ENCODE results near the gene PDE4B.

The PDE4B gene

GRCh38 chr1:66231217-66231616 lies 438.5 kb downstream of the PDE4B start:
- DNase-seq (ENCODE audit: low read depth in 2 of 2, low spot score in 1 of 2): no peak

GRCh38 chr1:66231681-66232463 lies 439.2 kb downstream of the PDE4B start:
- no peak for DNase-seq (ENCODE audit: low read depth in 2 of 2, low spot score in 1 of 2)

- DNase-seq (ENCODE audit: low read depth in 2 of 2, low spot score in 1 of 2): no peak
These were observed 444.3 kb downstream of the PDE4B start for GRCh38 chr1:66237042-66237441.

- DNase-seq (ENCODE audit: low read depth in 2 of 2, low spot score in 1 of 2): no peak
These were observed 445.2 kb downstream of the PDE4B start for GRCh38 chr1:66237722-66238479.

GRCh38 chr1:66239834-66240233 lies 447.1 kb downstream of the PDE4B start:
- DNase-seq (ENCODE audit: low read depth in 2 of 2, low spot score in 1 of 2): no peak

- DNase-seq (ENCODE audit: low read depth in 2 of 2, low spot score in 1 of 2): no peak
These were observed 448.1 kb downstream of the PDE4B start for GRCh38 chr1:66240491-66241484.

- DNase-seq (ENCODE audit: low read depth in 2 of 2, low spot score in 1 of 2): peak; percentile 26
These were observed 450.2 kb downstream of the PDE4B start for GRCh38 chr1:66242646-66243547.

- DNase-seq (ENCODE audit: low read depth in 2 of 2, low spot score in 1 of 2): no peak
These were observed 450.9 kb downstream of the PDE4B start for GRCh38 chr1:66243548-66244130.

- DNase-seq (ENCODE audit: low read depth in 2 of 2, low spot score in 1 of 2): no peak
These were observed 451.7 kb downstream of the PDE4B start for GRCh38 chr1:66244429-66244828.

- no peak for DNase-seq (ENCODE audit: low read depth in 2 of 2, low spot score in 1 of 2)
These were observed 453.0 kb downstream of the PDE4B start for GRCh38 chr1:66245691-66246090.

- no peak for DNase-seq (ENCODE audit: low read depth in 2 of 2, low spot score in 1 of 2)
These were observed 453.9 kb downstream of the PDE4B start for GRCh38 chr1:66246351-66247269.

- DNase-seq (ENCODE audit: low read depth in 2 of 2, low spot score in 1 of 2): no peak
These were observed 454.9 kb downstream of the PDE4B start for GRCh38 chr1:66247415-66248208.

GRCh38 chr1:66248257-66248656 lies 455.6 kb downstream of the PDE4B start:
- DNase-seq (ENCODE audit: low read depth in 2 of 2, low spot score in 1 of 2): no peak

GRCh38 chr1:66248746-66249145 lies 456.1 kb downstream of the PDE4B start:
- DNase-seq (ENCODE audit: low read depth in 2 of 2, low spot score in 1 of 2): no peak

- no peak for DNase-seq (ENCODE audit: low read depth in 2 of 2, low spot score in 1 of 2)
These were observed 457.4 kb downstream of the PDE4B start for GRCh38 chr1:66250075-66250474.

GRCh38 chr1:66250478-66250877 lies 457.8 kb downstream of the PDE4B start:
- DNase-seq (ENCODE audit: low read depth in 2 of 2, low spot score in 1 of 2): no peak

GRCh38 chr1:66251546-66251945 lies 458.9 kb downstream of the PDE4B start:
- DNase-seq (ENCODE audit: low read depth in 2 of 2, low spot score in 1 of 2): no peak

- no peak for DNase-seq (ENCODE audit: low read depth in 2 of 2, low spot score in 1 of 2)
These were observed 460.7 kb downstream of the PDE4B start for GRCh38 chr1:66253330-66253921.

Data from stimulated activated CD8-positive, alpha-beta memory T cell treated with anti-CD3 and anti-CD28 coated beads, Interleukin-4, amount 100 ng/mL, for 4 hours (primary cell).